ENCODE measurements around the gene ALKBH6. TPM values are rescaled to one million over a fixed set of nuclear protein-coding genes. Genes with fewer than 3 reads are reported as not detected.

ALKBH6 gene
- total and polyA plus RNA-seq, 2 of the 13 experiments (the other 11 are each of a cell fraction or from before 2014, with no cell fraction given), result 13.7 to 18.1 TPM

GRCh38 chr19:36054733-36055686 lies 41.0 kb upstream of the ALKBH6 start, which contains the start of gene WDR62 (continued):
- TF ChIP-seq HBP1 (CRISPR knock-in tag; IDR thresholded peaks at IDR 0.05; ENCODE audit: low read depth), result peak; percentile 79
- TF ChIP-seq ZNF629 (CRISPR knock-in tag; conservative IDR thresholded peaks at IDR 0.05), result no peak; the same call in 1 of the 2 replicates
- TF ChIP-seq PRMT3 (CRISPR knock-in tag; IDR thresholded peaks at IDR 0.05; ENCODE audit: borderline replicate concordance, low read depth), result no peak
- TF ChIP-seq ZBTB7B (CRISPR knock-in tag; IDR thresholded peaks at IDR 0.05), result no peak
- TF ChIP-seq ZNF598 (CRISPR knock-in tag; IDR thresholded peaks at IDR 0.05; ENCODE audit: borderline replicate concordance), result no peak
- no peak for TF ChIP-seq TCF7L2 (IDR thresholded peaks at IDR 0.05; ENCODE audit: low read depth, low read length)
- TF ChIP-seq RBAK (CRISPR knock-in tag; IDR thresholded peaks at IDR 0.05), result no peak
- TF ChIP-seq TP53 (CRISPR knock-in tag; conservative IDR thresholded peaks at IDR 0.05), result no peak
- TF ChIP-seq GMEB1 (CRISPR knock-in tag; IDR thresholded peaks at IDR 0.05; ENCODE audit: borderline replicate concordance), result no peak
- TF ChIP-seq FOXO1 (CRISPR knock-in tag; IDR thresholded peaks at IDR 0.05), result no peak
- TF ChIP-seq ZSCAN29 (CRISPR knock-in tag; conservative IDR thresholded peaks at IDR 0.05), result no peak
- no peak for TF ChIP-seq XBP1 (CRISPR knock-in tag; IDR thresholded peaks at IDR 0.05)
- TF ChIP-seq, protein P1, sequence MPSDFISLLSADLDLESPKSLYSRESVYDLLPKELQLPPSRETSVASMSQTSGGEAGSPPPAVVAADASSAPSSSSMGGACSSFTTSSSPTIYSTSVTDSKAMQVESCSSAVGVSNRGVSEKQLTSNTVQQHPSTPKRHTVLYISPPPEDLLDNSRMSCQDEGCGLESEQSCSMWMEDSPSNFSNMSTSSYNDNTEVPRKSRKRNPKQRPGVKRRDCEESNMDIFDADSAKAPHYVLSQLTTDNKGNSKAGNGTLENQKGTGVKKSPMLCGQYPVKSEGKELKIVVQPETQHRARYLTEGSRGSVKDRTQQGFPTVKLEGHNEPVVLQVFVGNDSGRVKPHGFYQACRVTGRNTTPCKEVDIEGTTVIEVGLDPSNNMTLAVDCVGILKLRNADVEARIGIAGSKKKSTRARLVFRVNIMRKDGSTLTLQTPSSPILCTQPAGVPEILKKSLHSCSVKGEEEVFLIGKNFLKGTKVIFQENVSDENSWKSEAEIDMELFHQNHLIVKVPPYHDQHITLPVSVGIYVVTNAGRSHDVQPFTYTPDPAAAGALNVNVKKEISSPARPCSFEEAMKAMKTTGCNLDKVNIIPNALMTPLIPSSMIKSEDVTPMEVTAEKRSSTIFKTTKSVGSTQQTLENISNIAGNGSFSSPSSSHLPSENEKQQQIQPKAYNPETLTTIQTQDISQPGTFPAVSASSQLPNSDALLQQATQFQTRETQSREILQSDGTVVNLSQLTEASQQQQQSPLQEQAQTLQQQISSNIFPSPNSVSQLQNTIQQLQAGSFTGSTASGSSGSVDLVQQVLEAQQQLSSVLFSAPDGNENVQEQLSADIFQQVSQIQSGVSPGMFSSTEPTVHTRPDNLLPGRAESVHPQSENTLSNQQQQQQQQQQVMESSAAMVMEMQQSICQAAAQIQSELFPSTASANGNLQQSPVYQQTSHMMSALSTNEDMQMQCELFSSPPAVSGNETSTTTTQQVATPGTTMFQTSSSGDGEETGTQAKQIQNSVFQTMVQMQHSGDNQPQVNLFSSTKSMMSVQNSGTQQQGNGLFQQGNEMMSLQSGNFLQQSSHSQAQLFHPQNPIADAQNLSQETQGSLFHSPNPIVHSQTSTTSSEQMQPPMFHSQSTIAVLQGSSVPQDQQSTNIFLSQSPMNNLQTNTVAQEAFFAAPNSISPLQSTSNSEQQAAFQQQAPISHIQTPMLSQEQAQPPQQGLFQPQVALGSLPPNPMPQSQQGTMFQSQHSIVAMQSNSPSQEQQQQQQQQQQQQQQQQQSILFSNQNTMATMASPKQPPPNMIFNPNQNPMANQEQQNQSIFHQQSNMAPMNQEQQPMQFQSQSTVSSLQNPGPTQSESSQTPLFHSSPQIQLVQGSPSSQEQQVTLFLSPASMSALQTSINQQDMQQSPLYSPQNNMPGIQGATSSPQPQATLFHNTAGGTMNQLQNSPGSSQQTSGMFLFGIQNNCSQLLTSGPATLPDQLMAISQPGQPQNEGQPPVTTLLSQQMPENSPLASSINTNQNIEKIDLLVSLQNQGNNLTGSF (CRISPR knock-in tag; IDR thresholded peaks at IDR 0.05), result no peak
- TF ChIP-seq RCOR2 (CRISPR knock-in tag; IDR thresholded peaks at IDR 0.05), result no peak
- TF ChIP-seq TAF15 (IDR thresholded peaks at IDR 0.05; ENCODE audit: low read depth, low read length, poor library complexity, severe bottlenecking), result no peak
- TF ChIP-seq MTA3 (CRISPR knock-in tag; IDR thresholded peaks at IDR 0.05), result no peak
- TF ChIP-seq, protein P2, sequence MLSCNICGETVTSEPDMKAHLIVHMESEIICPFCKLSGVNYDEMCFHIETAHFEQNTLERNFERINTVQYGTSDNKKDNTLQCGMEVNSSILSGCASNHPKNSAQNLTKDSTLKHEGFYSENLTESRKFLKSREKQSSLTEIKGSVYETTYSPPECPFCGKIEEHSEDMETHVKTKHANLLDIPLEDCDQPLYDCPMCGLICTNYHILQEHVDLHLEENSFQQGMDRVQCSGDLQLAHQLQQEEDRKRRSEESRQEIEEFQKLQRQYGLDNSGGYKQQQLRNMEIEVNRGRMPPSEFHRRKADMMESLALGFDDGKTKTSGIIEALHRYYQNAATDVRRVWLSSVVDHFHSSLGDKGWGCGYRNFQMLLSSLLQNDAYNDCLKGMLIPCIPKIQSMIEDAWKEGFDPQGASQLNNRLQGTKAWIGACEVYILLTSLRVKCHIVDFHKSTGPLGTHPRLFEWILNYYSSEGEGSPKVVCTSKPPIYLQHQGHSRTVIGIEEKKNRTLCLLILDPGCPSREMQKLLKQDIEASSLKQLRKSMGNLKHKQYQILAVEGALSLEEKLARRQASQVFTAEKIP (CRISPR knock-in tag; IDR thresholded peaks at IDR 0.05; ENCODE audit: borderline replicate concordance), result no peak
- TF ChIP-seq NR2F1 (CRISPR knock-in tag; IDR thresholded peaks at IDR 0.05), result no peak
- no peak for TF ChIP-seq SETDB1 (CRISPR knock-in tag; IDR thresholded peaks at IDR 0.05; ENCODE audit: borderline replicate concordance)

All from HepG2 (cell line).